ENCODE results near the gene SMIM45.
"Not testable (repeated sequence)": the region's sequence is repeated elsewhere in the genome, so short reads cannot be mapped to it uniquely, and the experiment has no call there.

Gene SMIM45

GRCh38 chr22:41948928-41949296, 3.0 kb upstream of the SMIM45 start:
- H2BK20ac ChIP-seq (ENCODE audit: low read depth, low read length); H2BK120ac ChIP-seq (ENCODE audit: low read depth, low read length); H3K4me3 ChIP-seq (ENCODE audit: insufficient read depth, low read depth, low read length); POLR2A ChIA-PET (ENCODE audit: unreplicated experiment); ATAC-seq (ENCODE audit: low read depth); H3K27ac ChIP-seq (ENCODE audit: insufficient read depth, low read length); dilution Hi-C loops (cut with HindIII; ENCODE audit: low sequenced_read_pairs, unreplicated experiment); H4K91ac ChIP-seq (ENCODE audit: insufficient read depth, low read depth, low read length); BruUV-seq (replicated peaks); H2AK9ac ChIP-seq (replicated peaks; ENCODE audit: low read depth, low read length, poor library complexity); H3K36me3 ChIP-seq (ENCODE audit: control insufficient read depth, insufficient read depth, low read length); H2AK5ac ChIP-seq (ENCODE audit: low read depth, low read length); H3K18ac ChIP-seq (ENCODE audit: low read depth, low read length); H3K14ac ChIP-seq (replicated peaks; ENCODE audit: low read depth, low read length); CTCF ChIA-PET; H2BK15ac ChIP-seq (ENCODE audit: low read depth, low read length); H2BK5ac ChIP-seq (ENCODE audit: low read depth, low read length, poor library complexity, severe bottlenecking); H3K9me1 ChIP-seq (ENCODE audit: insufficient read depth, low read length); H4K8ac ChIP-seq (ENCODE audit: low read depth in 2 of 2, low read length in 2 of 2); H3K56ac ChIP-seq (ENCODE audit: extremely low read depth, insufficient read depth, low read length); H3K4me1 ChIP-seq (ENCODE audit: control insufficient read depth, insufficient read depth, low read length); intact Hi-C loops (cut with micrococcal nuclease); H3K4ac ChIP-seq (ENCODE audit: low read depth, low read length); H3K23ac ChIP-seq (ENCODE audit: low read depth, low read length); H3K27me3 ChIP-seq (ENCODE audit: control insufficient read depth, insufficient read depth, low read length); in situ Hi-C loops (cut with MboI; ENCODE audit: low sequenced_read_pairs); H2AFZ ChIP-seq (replicated peaks; ENCODE audit: low read length, poor library complexity); DNase-seq; H4K20me1 ChIP-seq (ENCODE audit: insufficient read depth, low read length); H4K5ac ChIP-seq (ENCODE audit: low read depth, low read length); H3K9ac ChIP-seq (ENCODE audit: low read depth, low read length); H3K4me2 ChIP-seq (ENCODE audit: low read depth, low read length); H3K9me3 ChIP-seq (ENCODE audit: control insufficient read depth, insufficient read depth, low read length): not testable (repeated sequence)
- WGBS, 2 experiments (ENCODE audit: extremely low coverage in 2 of 2, insufficient read length in 1 of 2) = no CpG with 5 or more reads among the region's 8 CpGs
- H3K79me1 ChIP-seq (ENCODE audit: low read depth in 1 of 2, low read length in 2 of 2) = peaks cover 5 to 11% of the 10 kb centered on the region in 2 experiments

Data from IMR-90 (cell line).